ENCODE measurements around the gene CADM2. TPM values are rescaled to one million over a fixed set of nuclear protein-coding genes. Genes with fewer than 3 reads are reported as not detected.

CADM2 gene
- total and polyA plus RNA-seq, 4 donors, result 42.2 to 133 (median 81.1) TPM

DNA sequence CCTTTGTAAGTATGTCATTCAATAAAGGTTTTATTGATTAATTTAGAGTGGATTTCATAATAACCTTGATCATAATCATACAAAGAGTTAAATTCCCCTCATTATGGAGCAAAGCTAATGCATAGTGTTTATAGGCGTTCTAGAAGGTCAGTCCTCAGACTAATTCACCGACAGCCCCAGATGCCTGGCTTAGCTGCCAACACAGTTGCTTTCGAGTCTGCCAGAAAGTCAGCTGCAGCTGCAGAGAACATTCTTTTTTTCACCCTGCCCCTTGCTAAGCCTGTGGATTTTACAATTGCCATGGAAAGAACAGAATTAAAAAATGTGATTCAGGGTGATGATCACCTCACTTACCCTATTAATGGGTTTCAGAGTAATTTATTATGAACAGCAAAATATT lies 21.2 kb downstream of the CADM2 start:
- peak in 2 of 6 donors; percentile 79 to 83 for DNase-seq (ENCODE audit: low read depth in 4 of 6, low spot score in 6 of 6)
- Histone ChIP-seq H3K4me3 (ENCODE audit: low read depth, low read length) (no peak overlapping the region), H3K9me3 (ENCODE audit: control insufficient read depth, insufficient read depth, low read length) (no peaks in the 10 kb centered on the region), H3K27ac (ENCODE audit: low read depth, low read length) (no peak overlapping the region), H3K27me3 (ENCODE audit: control insufficient read depth, insufficient read depth, low read length) (no peaks in the 10 kb centered on the region), H3K36me3 (ENCODE audit: control insufficient read depth, insufficient read depth, low read length) (no peaks in the 10 kb centered on the region), H3K4me1 (ENCODE audit: control insufficient read depth, insufficient read depth, low read length) (no peaks in the 10 kb centered on the region)
- no CpG with 5 or more reads among the region's 3 CpGs for WGBS (ENCODE audit: insufficient coverage)

DNA sequence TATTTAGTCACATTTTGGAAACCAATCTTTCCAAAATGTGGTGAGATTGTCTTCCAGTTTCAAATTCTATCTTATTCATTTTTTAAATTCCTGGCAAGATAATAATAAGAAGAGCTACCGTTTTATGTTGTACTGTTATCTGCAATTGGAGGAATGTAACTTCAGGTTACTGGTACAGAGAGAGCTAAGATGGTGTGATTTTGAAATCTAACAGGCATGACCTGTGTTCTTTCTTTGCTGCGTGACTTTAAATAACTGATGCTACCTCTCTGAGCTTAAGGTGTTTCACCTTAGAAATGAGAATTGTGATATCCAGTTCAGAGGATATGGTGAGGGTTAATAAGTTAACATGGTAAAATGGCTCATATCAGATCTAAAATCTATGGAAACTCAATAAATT lies 21.7 kb downstream of the CADM2 start:
- no peak overlapping the region for H3K4me3 ChIP-seq (ENCODE audit: low read depth, low read length)
- no peaks in the 10 kb centered on the region for H3K36me3 ChIP-seq (ENCODE audit: control insufficient read depth, insufficient read depth, low read length)
- no peak overlapping the region for H3K27ac ChIP-seq (ENCODE audit: low read depth, low read length)
- H3K4me1 ChIP-seq (ENCODE audit: control insufficient read depth, insufficient read depth, low read length), result no peaks in the 10 kb centered on the region
- DNase-seq (ENCODE audit: low read depth in 4 of 6, low spot score in 6 of 6), result no peak
- H3K9me3 ChIP-seq (ENCODE audit: control insufficient read depth, insufficient read depth, low read length), result no peaks in the 10 kb centered on the region
- no peaks in the 10 kb centered on the region for H3K27me3 ChIP-seq (ENCODE audit: control insufficient read depth, insufficient read depth, low read length)
- WGBS (ENCODE audit: insufficient coverage), result no CpG with 5 or more reads among the region's 2 CpGs

DNA sequence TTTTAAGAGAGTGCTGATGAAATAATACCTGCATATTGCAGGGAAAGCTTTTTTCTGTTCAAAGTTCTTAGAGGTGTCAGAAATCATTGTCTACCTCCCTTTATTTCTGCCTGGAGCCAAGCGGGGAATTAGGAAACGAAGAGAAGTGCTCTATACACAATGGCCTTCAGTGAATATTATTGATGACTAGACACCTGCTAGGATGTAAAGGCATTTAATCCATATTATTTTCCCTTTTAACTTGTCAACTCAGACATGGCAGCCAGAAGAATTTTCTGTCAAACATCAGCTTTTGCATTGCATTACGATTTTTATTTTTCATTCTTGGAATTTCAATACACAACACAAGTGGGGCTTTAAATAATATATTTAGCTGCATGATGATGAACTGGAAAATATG lies 24.7 kb downstream of the CADM2 start:
- H3K36me3 ChIP-seq (ENCODE audit: control insufficient read depth, insufficient read depth, low read length), result no peaks in the 10 kb centered on the region
- H3K4me1 ChIP-seq (ENCODE audit: control insufficient read depth, insufficient read depth, low read length), result no peaks in the 10 kb centered on the region
- no CpG with 5 or more reads among the region's 3 CpGs for WGBS (ENCODE audit: insufficient coverage)
- H3K9me3 ChIP-seq (ENCODE audit: control insufficient read depth, insufficient read depth, low read length), result no peaks in the 10 kb centered on the region
- no peaks in the 10 kb centered on the region for H3K27me3 ChIP-seq (ENCODE audit: control insufficient read depth, insufficient read depth, low read length)
- H3K27ac ChIP-seq (ENCODE audit: low read depth, low read length), result no peak overlapping the region
- H3K4me3 ChIP-seq (ENCODE audit: low read depth, low read length), result no peak overlapping the region
- DNase-seq (ENCODE audit: low read depth in 4 of 6, low spot score in 6 of 6), result no peak

DNA sequence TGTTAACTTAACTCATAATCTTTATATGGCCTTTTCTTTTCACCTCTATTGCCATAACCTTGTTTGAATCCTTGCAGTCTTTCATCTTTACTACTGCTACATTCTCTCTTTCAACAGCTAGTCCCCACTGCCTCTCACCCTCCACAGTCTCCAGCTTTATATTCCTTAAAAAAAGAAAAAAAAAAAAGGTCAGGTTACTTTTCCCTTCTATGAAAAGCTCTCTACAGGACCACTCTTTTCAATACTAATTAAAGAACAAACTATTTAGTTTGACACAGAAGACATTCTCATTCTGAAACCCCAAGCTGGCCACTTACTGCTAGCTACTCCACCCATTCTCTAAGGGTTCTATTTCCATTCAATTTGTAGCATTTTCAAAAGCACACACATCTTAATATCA lies 25.6 kb downstream of the CADM2 start:
- Histone ChIP-seq H3K9me3 (ENCODE audit: control insufficient read depth, insufficient read depth, low read length) (no peaks in the 10 kb centered on the region), H3K36me3 (ENCODE audit: control insufficient read depth, insufficient read depth, low read length) (no peaks in the 10 kb centered on the region), H3K4me1 (ENCODE audit: control insufficient read depth, insufficient read depth, low read length) (no peaks in the 10 kb centered on the region), H3K27ac (ENCODE audit: low read depth, low read length) (no peak overlapping the region), H3K27me3 (ENCODE audit: control insufficient read depth, insufficient read depth, low read length) (no peaks in the 10 kb centered on the region), H3K4me3 (ENCODE audit: low read depth, low read length) (no peak overlapping the region)
- DNase-seq (ENCODE audit: low read depth in 4 of 6, low spot score in 6 of 6), result no peak

DNA sequence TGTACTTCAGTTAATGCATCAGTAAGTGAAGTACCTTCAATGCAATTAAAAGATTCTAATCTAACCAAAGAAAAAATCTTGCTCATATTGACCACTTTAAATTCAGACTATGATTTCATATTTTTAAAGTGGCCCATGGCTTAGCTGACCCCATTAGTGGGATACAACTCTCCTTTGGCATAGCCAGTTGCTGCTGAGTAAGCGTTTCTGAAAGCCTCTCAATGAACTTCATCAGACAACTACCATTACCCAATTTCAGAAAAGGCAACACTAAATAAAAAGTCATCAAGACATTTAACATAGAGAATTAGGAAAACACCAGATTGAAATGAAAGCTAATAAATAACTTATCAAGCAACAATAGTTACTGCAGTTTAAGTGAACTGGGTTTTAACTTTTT lies 27.0 kb downstream of the CADM2 start:
- Histone ChIP-seq H3K4me3 (ENCODE audit: low read depth, low read length) (no peak overlapping the region), H3K9me3 (ENCODE audit: control insufficient read depth, insufficient read depth, low read length) (no peaks in the 10 kb centered on the region), H3K4me1 (ENCODE audit: control insufficient read depth, insufficient read depth, low read length) (no peaks in the 10 kb centered on the region), H3K27me3 (ENCODE audit: control insufficient read depth, insufficient read depth, low read length) (no peaks in the 10 kb centered on the region), H3K36me3 (ENCODE audit: control insufficient read depth, insufficient read depth, low read length) (no peaks in the 10 kb centered on the region), H3K27ac (ENCODE audit: low read depth, low read length) (no peak overlapping the region)
- no peak for DNase-seq (ENCODE audit: low read depth in 4 of 6, low spot score in 6 of 6)
- WGBS (ENCODE audit: insufficient coverage), result no CpG with 5 or more reads among the region's 1 CpG

DNA sequence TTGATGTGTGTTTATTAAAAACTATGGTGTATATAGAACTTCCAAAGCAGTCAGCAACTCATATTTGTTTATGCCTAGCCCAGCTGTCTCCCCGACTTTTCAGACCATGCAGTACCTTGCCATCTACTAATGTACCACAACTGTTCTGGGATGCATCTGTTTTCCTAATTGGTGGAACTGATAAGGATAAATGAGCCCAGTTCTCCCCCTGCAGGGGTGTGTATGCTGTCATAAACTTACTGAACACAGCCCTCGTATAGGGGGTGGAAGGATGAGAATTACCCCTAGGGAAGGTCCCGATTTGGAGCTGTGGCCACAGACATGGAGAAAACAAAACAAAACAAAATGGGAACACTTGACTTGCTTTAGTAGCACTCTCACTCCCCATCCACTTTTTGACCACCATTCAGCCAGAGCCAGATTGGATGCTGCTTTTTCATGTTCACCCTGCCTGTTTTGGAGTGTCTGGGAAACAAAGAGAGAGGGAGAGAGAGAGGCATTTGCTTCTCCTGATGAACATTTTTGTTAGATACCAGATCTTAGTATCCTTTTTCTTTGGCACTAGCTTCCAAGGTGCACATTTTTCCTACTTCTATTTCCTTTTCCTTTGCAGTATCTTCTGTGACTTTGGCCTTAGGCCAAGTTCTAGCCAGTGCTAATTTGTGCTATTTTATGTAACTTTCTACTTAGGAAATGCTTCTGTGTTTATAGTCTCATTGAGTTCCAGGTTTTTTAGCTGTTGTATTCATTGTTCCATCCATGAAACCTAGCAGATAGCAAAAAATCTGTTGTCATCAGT lies 29.1 kb downstream of the CADM2 start:
- H3K27ac ChIP-seq (ENCODE audit: low read depth, low read length), result no peak overlapping the region
- peak in 1 of 6 donors; percentile 20 for DNase-seq (ENCODE audit: low read depth in 4 of 6, low spot score in 6 of 6)
- no CpG with 5 or more reads among the region's 3 CpGs for WGBS (ENCODE audit: insufficient coverage)
- H3K4me3 ChIP-seq (ENCODE audit: low read depth, low read length), result no peak overlapping the region
- no peaks in the 10 kb centered on the region for H3K36me3 ChIP-seq (ENCODE audit: control insufficient read depth, insufficient read depth, low read length)
- no peaks in the 10 kb centered on the region for H3K27me3 ChIP-seq (ENCODE audit: control insufficient read depth, insufficient read depth, low read length)
- H3K4me1 ChIP-seq (ENCODE audit: control insufficient read depth, insufficient read depth, low read length), result no peaks in the 10 kb centered on the region
- H3K9me3 ChIP-seq (ENCODE audit: control insufficient read depth, insufficient read depth, low read length), result no peaks in the 10 kb centered on the region

DNA sequence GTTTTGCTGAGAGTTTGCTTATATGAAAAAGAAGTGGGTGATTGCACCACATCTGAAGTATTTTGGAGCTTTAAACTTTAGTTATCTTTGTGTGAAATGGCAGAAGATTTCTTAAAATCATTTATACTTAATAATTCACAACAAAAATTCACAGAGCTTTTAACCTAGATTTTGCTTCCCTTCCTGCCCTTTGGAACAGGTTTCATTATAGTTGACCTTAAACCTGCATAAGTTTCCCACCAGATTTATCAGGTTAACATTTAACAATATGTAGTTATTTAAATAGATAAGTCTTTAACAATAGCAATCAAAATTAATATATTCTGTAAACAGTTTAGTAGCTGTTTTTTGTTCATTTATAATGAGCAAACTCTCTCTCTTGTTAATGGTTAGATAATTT lies 30.3 kb downstream of the CADM2 start:
- Histone ChIP-seq H3K27ac (ENCODE audit: low read depth, low read length) (no peak overlapping the region), H3K9me3 (ENCODE audit: control insufficient read depth, insufficient read depth, low read length) (no peaks in the 10 kb centered on the region), H3K4me3 (ENCODE audit: low read depth, low read length) (no peak overlapping the region), H3K4me1 (ENCODE audit: control insufficient read depth, insufficient read depth, low read length) (no peaks in the 10 kb centered on the region), H3K36me3 (ENCODE audit: control insufficient read depth, insufficient read depth, low read length) (no peaks in the 10 kb centered on the region), H3K27me3 (ENCODE audit: control insufficient read depth, insufficient read depth, low read length) (no peaks in the 10 kb centered on the region)
- DNase-seq (ENCODE audit: low read depth in 4 of 6, low spot score in 6 of 6), result no peak

DNA sequence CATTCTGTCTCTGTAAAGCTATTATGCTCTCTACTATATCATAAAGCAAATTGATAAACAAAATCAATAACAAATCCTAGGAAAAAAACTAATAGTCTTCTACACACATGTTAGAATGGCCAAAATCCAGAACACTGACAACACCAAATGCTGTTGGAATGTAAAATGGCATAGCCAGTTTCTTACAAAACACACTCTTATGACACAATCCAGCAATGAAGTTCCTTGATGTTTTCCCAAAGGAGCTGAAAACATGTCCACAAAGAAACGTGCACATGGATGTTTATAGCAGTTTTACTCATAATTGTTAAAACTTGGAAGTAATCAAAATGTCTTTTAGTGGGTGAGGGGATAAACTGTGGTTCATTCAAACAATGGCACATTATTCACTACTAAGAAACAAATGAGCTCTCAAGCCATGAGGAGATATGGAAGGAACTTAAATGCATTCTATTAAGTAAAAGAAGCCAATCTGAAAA lies 32.7 kb downstream of the CADM2 start:
- Histone ChIP-seq H3K4me1 (ENCODE audit: control insufficient read depth, insufficient read depth, low read length) (no peaks in the 10 kb centered on the region), H3K36me3 (ENCODE audit: control insufficient read depth, insufficient read depth, low read length) (no peaks in the 10 kb centered on the region), H3K27ac (ENCODE audit: low read depth, low read length) (no peak overlapping the region), H3K27me3 (ENCODE audit: control insufficient read depth, insufficient read depth, low read length) (no peaks in the 10 kb centered on the region), H3K4me3 (ENCODE audit: low read depth, low read length) (no peak overlapping the region), H3K9me3 (ENCODE audit: control insufficient read depth, insufficient read depth, low read length) (no peaks in the 10 kb centered on the region)
- WGBS (ENCODE audit: insufficient coverage), result no CpG with 5 or more reads among the region's 1 CpG
- no peak for DNase-seq (ENCODE audit: low read depth in 4 of 6, low spot score in 6 of 6)

DNA sequence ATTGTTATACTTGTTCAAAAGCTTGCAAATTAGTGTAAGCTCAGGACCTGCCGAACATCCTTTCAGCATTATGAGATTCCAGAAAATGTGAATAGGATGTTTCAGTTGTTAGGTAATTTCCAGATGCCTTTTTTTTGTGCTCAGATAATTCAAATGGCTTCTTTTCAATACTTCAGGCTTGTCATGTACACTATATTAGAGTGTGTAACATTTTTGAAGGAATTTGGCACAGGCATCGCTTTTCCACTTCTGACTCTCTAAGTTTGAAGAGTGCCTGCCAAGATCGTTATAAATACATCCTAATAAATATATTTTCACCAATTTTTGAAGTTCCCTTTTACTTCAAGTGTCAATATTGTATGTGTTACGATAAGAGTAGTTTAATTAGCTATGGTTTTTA lies 35.2 kb downstream of the CADM2 start:
- no peak overlapping the region for H3K27ac ChIP-seq (ENCODE audit: low read depth, low read length)
- no CpG with 5 or more reads among the region's 4 CpGs for WGBS (ENCODE audit: insufficient coverage)

DNA sequence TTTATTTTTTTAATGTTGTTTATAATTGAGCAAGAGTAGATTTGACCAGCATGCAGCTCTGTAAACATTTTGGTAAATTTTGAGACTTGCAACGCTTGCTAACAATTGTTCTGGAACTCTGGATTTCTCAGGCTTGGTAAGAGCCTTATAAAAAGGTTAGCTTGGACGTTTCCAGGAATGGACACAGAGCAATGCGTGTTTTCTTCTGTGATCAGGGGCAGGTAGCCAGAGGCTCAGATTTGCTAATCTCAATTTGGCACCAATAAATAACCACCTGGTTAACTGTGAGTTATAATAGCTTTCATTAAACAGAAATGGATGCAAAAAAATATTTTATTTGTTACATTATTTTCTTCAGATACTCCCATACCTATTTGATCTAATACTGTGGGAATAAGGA lies 39.8 kb downstream of the CADM2 start:
- H3K4me1 ChIP-seq (ENCODE audit: control insufficient read depth, insufficient read depth, low read length), result no peaks in the 10 kb centered on the region
- no peak overlapping the region for H3K27ac ChIP-seq (ENCODE audit: low read depth, low read length)
- peaks cover 3% of the 10 kb centered on the region for H3K36me3 ChIP-seq (ENCODE audit: control insufficient read depth, insufficient read depth, low read length)
- WGBS (ENCODE audit: insufficient coverage), result 78% methylated on average over 1 of the region's 3 CpGs
- no peaks in the 10 kb centered on the region for H3K9me3 ChIP-seq (ENCODE audit: control insufficient read depth, insufficient read depth, low read length)
- DNase-seq (ENCODE audit: low read depth in 4 of 6, low spot score in 6 of 6), result no peak
- no peak overlapping the region for H3K4me3 ChIP-seq (ENCODE audit: low read depth, low read length)
- no peaks in the 10 kb centered on the region for H3K27me3 ChIP-seq (ENCODE audit: control insufficient read depth, insufficient read depth, low read length)

More for the DNA sequence above, 35.2 kb downstream of the CADM2 start:
- H3K36me3 ChIP-seq (ENCODE audit: control insufficient read depth, insufficient read depth, low read length), result no peaks in the 10 kb centered on the region
- DNase-seq (ENCODE audit: low read depth in 4 of 6, low spot score in 6 of 6), result no peak
- no peaks in the 10 kb centered on the region for H3K4me1 ChIP-seq (ENCODE audit: control insufficient read depth, insufficient read depth, low read length)
- H3K27me3 ChIP-seq (ENCODE audit: control insufficient read depth, insufficient read depth, low read length), result no peaks in the 10 kb centered on the region
- no peak overlapping the region for H3K4me3 ChIP-seq (ENCODE audit: low read depth, low read length)
- H3K9me3 ChIP-seq (ENCODE audit: control insufficient read depth, insufficient read depth, low read length), result no peaks in the 10 kb centered on the region
